Mammary epithelial cell (primary cell): ENCODE results near the gene SLC6A19.

Experiments used
- CTCF ChIP-seq, 2 donors: IDR thresholded peaks in 1 of 2; conservative IDR thresholded peaks in 1 of 2; 2 replicates each; pipeline ENCODE4 v1.5.1; 2011 to 2012; ENCODE audit warnings: inconsistent platforms in 2 of 2, low read length in 2 of 2, mild to moderate bottlenecking in 2 of 2, control low read depth in 1 of 2, low read depth in 1 of 2; ENCODE audit not compliant: insufficient read depth in 1 of 2; ENCODE audit errors: extremely low read depth in 1 of 2
- EZH2 ChIP-seq: IDR thresholded peaks from 2 replicates; pipeline ENCODE4 v1.6.1; 2012; ENCODE audit warnings: low read length, inconsistent platforms, borderline replicate concordance

- TF ChIP-seq CTCF (conservative IDR thresholded peaks at IDR 0.05 in 1 of 2, IDR thresholded peaks at IDR 0.05 in 1 of 2; ENCODE audit: extremely low read depth in 1 of 2, insufficient read depth in 1 of 2, low read depth in 1 of 2, low read length in 2 of 2): no peak
- no peak for TF ChIP-seq EZH2
Measured at GRCh38 chr5:1241509-1242080, 40.2 kb downstream of the SLC6A19 start.
